H1 (cell line): Measurements from ENCODE around the gene ULK2. TPM values are rescaled to one million over a fixed set of nuclear protein-coding genes. Genes with fewer than 3 reads are reported as not detected.

ENCODE experiments used
- CTCF ChIA-PET: fragments of 300-600 bp; sonication (Branson Sonifier 250); formaldehyde crosslinking; loops from one replicate; lab custom pipeline; 2021; ENCODE audit not compliant: partially characterized antibody; lab: Charles Lee
- POLR2A ChIA-PET: fragments of 300-600 bp; sonication (Branson Sonifier 250); formaldehyde crosslinking; loops from one replicate; lab custom pipeline; 2021; ENCODE audit warnings: inconsistent platforms; ENCODE audit not compliant: partially characterized antibody; lab: Charles Lee
- DNase-seq, 2 experiments: peaks; one replicate each; pipeline versions ENCODE4 v3.0.0 to v3.0.0-alpha.2; 2010 to 2022; ENCODE audit warnings: low spot score in 2 of 2, low read depth in 1 of 2, mixed read lengths in 1 of 2
- FAIRE-seq: peaks from 2 replicates; lab custom pipeline; 2011; peaks lifted over from hg19 to GRCh38; lab: Jason Lieb, UNC
- H2AFZ ChIP-seq: 2 replicates; pipeline ENCODE4 v1.8.1; 2012; ENCODE audit warnings: low read length, inconsistent platforms
- H2AK5ac ChIP-seq: 2 replicates; pipeline ENCODE4 v1.6.1; 2013; ENCODE audit warnings: low read depth, low read length
- H2BK120ac ChIP-seq: replicated peaks from 2 replicates; pipeline ENCODE3; 2013; ENCODE audit warnings: low read depth, low read length, inconsistent platforms
- H2BK12ac ChIP-seq: 2 replicates; pipeline ENCODE4 v1.6.1; 2013; ENCODE audit warnings: low read depth, low read length
- H2BK15ac ChIP-seq: 2 replicates; pipeline ENCODE4 v1.6.1; 2013; ENCODE audit warnings: low read length
- H2BK20ac ChIP-seq: 2 replicates; pipeline ENCODE4 v1.6.1; 2013; ENCODE audit warnings: low read length
- H2BK5ac ChIP-seq: 2 replicates; pipeline ENCODE4 v1.6.1; 2013; ENCODE audit warnings: low read depth, low read length
- H3K14ac ChIP-seq: 2 replicates; pipeline ENCODE4 v1.6.1; 2013; ENCODE audit warnings: inconsistent platforms; ENCODE audit not compliant: insufficient read length
- H3K18ac ChIP-seq: 2 replicates; pipeline ENCODE4 v1.6.1; 2013; ENCODE audit warnings: low read length; ENCODE audit errors: extremely low read depth
- H3K23ac ChIP-seq: 2 replicates; pipeline ENCODE4 v1.6.1; 2013; ENCODE audit warnings: inconsistent platforms; ENCODE audit not compliant: insufficient read length
- H3K23me2 ChIP-seq: 2 replicates; pipeline ENCODE4 v1.6.1; 2013; ENCODE audit warnings: low read depth, low read length
- H3K27ac ChIP-seq: 2 replicates; pipeline ENCODE4 v1.6.1; 2011; ENCODE audit warnings: low read depth, low read length, inconsistent platforms
- H3K27me3 ChIP-seq, 4 experiments: replicated peaks in 1 of 4; 1 replicate in 1 of 4; 2 replicates in 3 of 4; pipeline versions ENCODE4 v1.6.1 to v1.8.1; 2011 to 2013; ENCODE audit warnings: low read length in 3 of 4, mild to moderate bottlenecking in 3 of 4, inconsistent platforms in 2 of 4, mixed read lengths in 2 of 4, moderate library complexity in 1 of 4; ENCODE audit not compliant: control insufficient read depth in 3 of 4, insufficient read depth in 3 of 4; ENCODE audit errors: extremely low read depth in 1 of 4
- H3K36me3 ChIP-seq, 4 experiments: 2 replicates each; pipeline versions ENCODE4 v1.6.1 to v1.8.1; 2011 to 2013; ENCODE audit warnings: mild to moderate bottlenecking in 4 of 4, low read length in 3 of 4, moderate library complexity in 2 of 4, control low read depth in 1 of 4, inconsistent platforms in 1 of 4; ENCODE audit not compliant: insufficient read depth in 4 of 4, control insufficient read depth in 2 of 4
- H3K4ac ChIP-seq: replicated peaks from 2 replicates; pipeline ENCODE3; 2013; ENCODE audit warnings: low read length, low read depth, mixed read lengths, inconsistent platforms; ENCODE audit not compliant: insufficient read length
- H3K4me1 ChIP-seq, 4 experiments: replicated peaks in 1 of 4; 1 replicate in 1 of 4; 2 replicates in 3 of 4; pipeline versions ENCODE4 v1.6.1 to v1.8.1; 2011 to 2013; ENCODE audit warnings: low read length in 3 of 4, inconsistent platforms in 2 of 4, mixed read lengths in 1 of 4; ENCODE audit not compliant: insufficient read depth in 4 of 4, control insufficient read depth in 3 of 4
- H3K4me2 ChIP-seq, 2 experiments: 2 replicates each; pipeline versions ENCODE4 v1.6.1 to v1.8.1; 2011 to 2013; ENCODE audit warnings: low read depth in 2 of 2, low read length in 2 of 2, control low read depth in 1 of 2, inconsistent platforms in 1 of 2, mild to moderate bottlenecking in 1 of 2; ENCODE audit not compliant: insufficient read depth in 1 of 2
- H3K4me3 ChIP-seq, 4 experiments: fragments of 200-600, 300-600 bp in 1 of 4; sonication (generic), shearing (Covaris generic), sonication (Bioruptor Twin) in 1 of 4; 2 replicates each; pipeline versions ENCODE4 v1.5.1 to v1.8.1; 2011 to 2016; ENCODE audit warnings: low read length in 4 of 4, low read depth in 3 of 4, control low read depth in 2 of 4, inconsistent platforms in 2 of 4, mild to moderate bottlenecking in 2 of 4, mixed read lengths in 1 of 4, moderate library complexity in 1 of 4; ENCODE audit not compliant: insufficient read depth in 2 of 4; ENCODE audit errors: extremely low read depth in 1 of 4
- H3K56ac ChIP-seq: replicated peaks from 2 replicates; pipeline ENCODE3; 2013; ENCODE audit warnings: low read depth, mild to moderate bottlenecking, mixed read lengths, low read length, inconsistent platforms; ENCODE audit not compliant: insufficient read length
- H3K79me1 ChIP-seq: 2 replicates; pipeline ENCODE4 v1.6.1; 2013; ENCODE audit warnings: low read depth, low read length, control low read depth
- H3K79me2 ChIP-seq, 2 experiments: 2 replicates each; pipeline versions ENCODE4 v1.6.1 to v1.8.1; 2012 to 2013; ENCODE audit warnings: low read length in 2 of 2, mild to moderate bottlenecking in 2 of 2, inconsistent platforms in 1 of 2; ENCODE audit not compliant: insufficient read depth in 2 of 2, control insufficient read depth in 1 of 2
- H3K9ac ChIP-seq, 4 experiments: replicated peaks in 1 of 4; 1 replicate in 1 of 4; 2 replicates in 3 of 4; pipeline versions ENCODE4 v1.6.1 to v1.8.1; 2011 to 2013; ENCODE audit warnings: low read depth in 3 of 4, low read length in 3 of 4, control low read depth in 2 of 4, mild to moderate bottlenecking in 2 of 4, moderate library complexity in 2 of 4, inconsistent platforms in 1 of 4; ENCODE audit errors: extremely low read depth in 1 of 4
- H3K9me3 ChIP-seq, 2 experiments: 2 replicates each; pipeline versions ENCODE4 v1.6.1 to v1.8.1; 2012 to 2013; ENCODE audit warnings: mild to moderate bottlenecking in 2 of 2, moderate library complexity in 2 of 2, control low read depth in 1 of 2, inconsistent platforms in 1 of 2, low read depth in 1 of 2, low read length in 1 of 2, mixed read lengths in 1 of 2; ENCODE audit not compliant: insufficient read depth in 2 of 2
- H4K20me1 ChIP-seq, 2 experiments: replicated peaks in 1 of 2; 2 replicates each; pipeline versions ENCODE3 to v1.8.1; 2011 to 2013; ENCODE audit warnings: inconsistent platforms in 2 of 2, low read length in 2 of 2, mild to moderate bottlenecking in 1 of 2; ENCODE audit not compliant: insufficient read depth in 2 of 2, control insufficient read depth in 1 of 2
- H4K5ac ChIP-seq: 2 replicates; pipeline ENCODE4 v1.6.1; 2013; ENCODE audit warnings: low read length, low read depth, mixed read lengths, inconsistent platforms; ENCODE audit not compliant: insufficient read length
- H4K8ac ChIP-seq: 2 replicates; pipeline ENCODE4 v1.8.0; 2013; ENCODE audit warnings: mild to moderate bottlenecking, moderate library complexity, low read length, inconsistent platforms; ENCODE audit not compliant: insufficient read depth; ENCODE audit errors: extremely low read depth
- H4K91ac ChIP-seq: replicated peaks from 2 replicates; pipeline ENCODE3; 2013; ENCODE audit warnings: low read length, mixed read lengths, inconsistent platforms; ENCODE audit not compliant: insufficient read length
- BCL11A ChIP-seq, 2 experiments: IDR thresholded peaks; one replicate each; pipeline ENCODE4 v1.6.1; 2011; ENCODE audit warnings: low read depth in 2 of 2, low read length in 2 of 2, mild to moderate bottlenecking in 2 of 2
- FOSL1 ChIP-seq: IDR thresholded peaks from 2 replicates; pipeline ENCODE4 v1.6.1; 2011; ENCODE audit warnings: mild to moderate bottlenecking, low read depth, low read length, moderate library complexity; ENCODE audit not compliant: insufficient read depth
- JUN ChIP-seq: IDR thresholded peaks from 2 replicates; pipeline ENCODE4 v1.6.1; 2011; ENCODE audit warnings: low read depth, mild to moderate bottlenecking, improper control_type of control experiment, low read length
- POU5F1 ChIP-seq: IDR thresholded peaks from 2 replicates; pipeline ENCODE4 v1.6.1; 2011; ENCODE audit warnings: low read depth, mild to moderate bottlenecking, low read length, moderate library complexity
- TAF1 ChIP-seq: IDR thresholded peaks from 2 replicates; pipeline ENCODE4 v1.6.1; 2011; ENCODE audit warnings: mild to moderate bottlenecking, low read depth, low read length
- YY1 ChIP-seq: IDR thresholded peaks from 2 replicates; pipeline ENCODE4 v1.6.1; 2011; ENCODE audit warnings: low read depth, mild to moderate bottlenecking, low read length
- WGBS, 2 experiments: shearing (Covaris generic) in 1 of 2; methylation state at CpG; one replicate each; pipeline versions ENCODE4 v1.1.6 to v1.1.7; 2013 to 2015; ENCODE audit warnings: low lambda C conversion rate in 2 of 2, mixed read lengths in 2 of 2, inconsistent platforms in 1 of 2, low coverage in 1 of 2, missing lambda C conversion rate in 1 of 2; ENCODE audit not compliant: insufficient replicate concordance in 2 of 2, insufficient coverage in 1 of 2, insufficient read length in 1 of 2; ENCODE audit errors: extremely low coverage in 1 of 2, missing lambda C conversion rate in 1 of 2; 5-methylcytosine and 5-hydroxymethylcytosine counted together
- polyA plus RNA-seq, 7 experiments: library from polyadenylated mRNA; depleted of rRNA in 3 of 7; stranded (reverse) in 5 of 7; unstranded in 2 of 7; fragments of >200 nt in 5 of 7; fragments of 200-250 nt in 2 of 7; gene quantifications; 1 replicate in 5 of 7; 2 replicates in 1 of 7; 4 replicates in 1 of 7; pipeline versions ENCODE4 v1.2.1 to v1.2.3, GENCODE V29; 2011 to 2013; ENCODE audit warnings: missing spikeins in 2 of 7, mixed read lengths in 2 of 7
- total RNA-seq: library from RNA; stranded (reverse); fragmentation: NEBNext Ultra II Directional; extraction: Animal tissue kit (Norgen Biotek cat#: 25700); gene quantifications from 2 replicates; pipeline ENCODE4 v1.2.1, GENCODE V29; 2021

Gene ULK2
- total and polyA plus RNA-seq, 2 of the 8 experiments (the other 6 are each of a cell fraction or from before 2014, with no cell fraction given) = 5.3 to 9.8 TPM

DNA sequence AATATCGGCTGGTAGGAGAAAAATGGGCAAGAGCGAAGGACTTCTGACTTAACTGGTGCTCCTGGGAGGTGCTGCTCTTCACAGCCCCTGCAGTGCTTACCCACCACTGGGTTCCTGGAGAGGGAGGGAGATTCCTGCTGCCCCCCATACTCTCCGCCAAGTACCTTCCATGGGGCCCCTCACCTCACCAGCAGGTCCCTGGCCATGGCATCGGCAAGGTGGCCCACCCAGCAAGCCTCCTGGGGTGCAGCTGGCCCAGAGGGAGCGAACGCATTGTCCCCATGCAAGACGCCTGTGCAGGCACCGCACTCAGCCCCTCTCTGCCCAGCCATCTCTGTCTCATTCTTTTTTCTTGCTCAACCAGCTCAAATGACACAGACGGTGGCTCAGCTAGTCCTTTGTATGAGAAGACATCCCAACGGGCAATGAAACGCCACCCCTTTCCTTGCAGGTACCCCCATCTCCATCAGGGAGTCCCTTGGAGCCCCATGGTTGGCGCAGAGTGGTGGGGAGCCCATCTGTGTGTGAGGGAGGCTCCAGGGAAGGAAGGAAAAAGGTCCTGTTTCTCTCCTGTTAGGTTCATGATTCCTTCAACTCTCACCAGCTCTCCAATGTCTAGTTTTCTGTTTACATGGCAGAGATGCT is 110.1 kb downstream of the ULK2 start:
- H3K56ac ChIP-seq = no peak overlapping the region
- H3K4me3 ChIP-seq = no peak overlapping the region
- TF ChIP-seq FOSL1 = no peak
- no peak for TF ChIP-seq POU5F1
- TF ChIP-seq YY1 = no peak
- no peak for TF ChIP-seq JUN
- no peak for TF ChIP-seq TAF1
- TF ChIP-seq BCL11A (IDR thresholded peaks at IDR 0.05; ENCODE audit: low read depth in 2 of 2, low read length in 2 of 2) = no peak

More for the DNA sequence above, 110.1 kb downstream of the ULK2 start:
- H3K9ac ChIP-seq = no peak overlapping the region
- no peak overlapping the region for H3K18ac ChIP-seq
- H3K27me3 ChIP-seq = no peaks in the 10 kb centered on the region
- 0 out of 2 replicates have a peak overlapping the region, but pooled peaks have one; percentile 24 for H2AK5ac ChIP-seq
- DNase-seq = no peak
- H4K91ac ChIP-seq = no peak overlapping the region
- no peaks in the 10 kb centered on the region; a peak in 1 of 7 replicates for H3K4me1 ChIP-seq
- H3K36me3 ChIP-seq = no peaks in the 10 kb centered on the region
- H3K79me1 ChIP-seq = no peaks in the 10 kb centered on the region
- no peaks in the 10 kb centered on the region for H3K23me2 ChIP-seq
- ChIA-PET POLR2A (no interaction called here), CTCF (interaction anchor here (0.6 to 1.6 kb wide), 5 partner anchors 9 to 245 kb away, joined by 3 to 9 read pairs (median 4); no protein-coding TSS in a partner anchor)
- no peak overlapping the region for H3K27ac ChIP-seq
- H3K4me2 ChIP-seq = no peak overlapping the region
- H2BK12ac ChIP-seq = no peak overlapping the region
- FAIRE-seq = no peak
- no peak overlapping the region for H4K8ac ChIP-seq
- no peaks in the 10 kb centered on the region; a peak in 1 of 4 replicates for H3K9me3 ChIP-seq
- H2BK15ac ChIP-seq = no peak overlapping the region
- no peak overlapping the region for H2AFZ ChIP-seq
- no peak overlapping the region for H2BK20ac ChIP-seq
- H3K4ac ChIP-seq = no peak overlapping the region
- no peak overlapping the region for H4K5ac ChIP-seq
- 87% methylated on average over 12 of the region's 12 CpGs; no CpG with 5 or more reads in 1 of the 2 experiments for WGBS, 2 experiments
- no peak overlapping the region for H3K14ac ChIP-seq
- H3K79me2 ChIP-seq = no peaks in the 10 kb centered on the region
- no peak overlapping the region for H2BK120ac ChIP-seq
- H4K20me1 ChIP-seq = no peaks in the 10 kb centered on the region
- no peak overlapping the region for H2BK5ac ChIP-seq
- H3K23ac ChIP-seq = no peak overlapping the region
